Measurements from ENCODE around the gene EFCAB5. TPM values are rescaled to one million over a fixed set of nuclear protein-coding genes. Genes with fewer than 3 reads are reported as not detected.

Gene EFCAB5
- total and polyA plus RNA-seq, 2 of the 8 experiments (the other 6 are each of a cell fraction or from before 2014, with no cell fraction given) = 0.05 to 0.34 TPM

DNA sequence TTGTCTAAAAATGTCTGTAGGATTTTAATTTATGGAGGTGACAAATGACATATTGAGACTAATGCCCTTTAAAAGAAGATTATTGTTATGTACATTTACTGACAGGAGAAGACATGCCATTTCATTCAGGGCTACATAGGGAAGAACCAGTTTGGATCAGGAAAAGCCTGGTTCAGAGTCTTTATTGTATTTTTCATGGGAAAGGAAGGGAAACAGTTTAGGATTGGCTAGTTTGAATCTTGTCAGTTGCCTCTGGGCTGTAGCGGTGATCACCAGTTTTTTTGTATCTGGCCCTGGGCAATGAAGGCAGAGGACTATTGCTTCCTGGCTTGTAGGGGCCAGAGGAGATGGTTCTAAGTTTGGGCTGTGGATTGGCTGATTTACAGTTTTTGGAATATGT lies 206.9 kb downstream of the EFCAB5 start:
- 92% methylated on average over 1 of the region's 1 CpG; no CpG with 5 or more reads in 1 of the 2 experiments for WGBS, 2 experiments (ENCODE audit: extremely low coverage in 1 of 2, insufficient coverage in 1 of 2, insufficient read length in 1 of 2, insufficient replicate concordance in 2 of 2, low coverage in 1 of 2, low lambda C conversion rate in 2 of 2, missing lambda C conversion rate in 1 of 2)
- POLR2A ChIA-PET (ENCODE audit: partially characterized antibody) = no interaction called here

More for the DNA sequence above, 206.9 kb downstream of the EFCAB5 start:
- Histone ChIP-seq H2AK5ac (ENCODE audit: low read depth, low read length) (no peak overlapping the region), H4K8ac (ENCODE audit: extremely low read depth, insufficient read depth, low read length) (no peak overlapping the region), H3K36me3 (ENCODE audit: control insufficient read depth in 2 of 4, insufficient read depth in 4 of 4, low read length in 3 of 4) (no peaks in the 10 kb centered on the region; a peak in 1 of 8 replicates), H2BK5ac (ENCODE audit: low read depth, low read length) (no peak overlapping the region), H3K4ac (replicated peaks; ENCODE audit: insufficient read length, low read depth, low read length) (no peak overlapping the region), H2BK15ac (ENCODE audit: low read length) (no peak overlapping the region), H3K9me3 (ENCODE audit: insufficient read depth in 2 of 2, low read depth in 1 of 2, low read length in 1 of 2) (no peaks in the 10 kb centered on the region), H3K79me2 (ENCODE audit: control insufficient read depth in 1 of 2, insufficient read depth in 2 of 2, low read length in 2 of 2) (peaks cover 0 to 28% of the 10 kb centered on the region in 2 experiments; a peak in 2 of 4 replicates), H2AFZ (ENCODE audit: low read length) (no peak overlapping the region), H3K4me2 (ENCODE audit: insufficient read depth in 1 of 2, low read depth in 2 of 2, low read length in 2 of 2) (no peak overlapping the region), H3K27ac (ENCODE audit: low read depth, low read length) (0 out of 2 replicates have a peak overlapping the region, but pooled peaks have one; percentile 1), H3K4me3 (ENCODE audit: extremely low read depth in 1 of 4, insufficient read depth in 2 of 4, low read depth in 3 of 4, low read length in 4 of 4) (no peak overlapping the region), H3K14ac (ENCODE audit: insufficient read length) (no peak overlapping the region), H3K9ac (replicated peaks in 1 of 4; ENCODE audit: extremely low read depth in 1 of 4, low read depth in 3 of 4, low read length in 3 of 4) (no peak overlapping the region), H2BK20ac (ENCODE audit: low read length) (no peak overlapping the region), H3K4me1 (replicated peaks in 1 of 4; ENCODE audit: control insufficient read depth in 3 of 4, insufficient read depth in 4 of 4, low read length in 3 of 4) (no peaks in the 10 kb centered on the region), H3K23me2 (ENCODE audit: low read depth, low read length) (no peaks in the 10 kb centered on the region), H3K56ac (replicated peaks; ENCODE audit: insufficient read length, low read depth, low read length) (no peak overlapping the region), H4K91ac (replicated peaks; ENCODE audit: insufficient read length, low read length) (no peak overlapping the region), H3K27me3 (replicated peaks in 1 of 4; ENCODE audit: control insufficient read depth in 3 of 4, extremely low read depth in 1 of 4, insufficient read depth in 3 of 4, low read length in 3 of 4) (no peaks in the 10 kb centered on the region), H2BK120ac (replicated peaks; ENCODE audit: low read depth, low read length) (no peak overlapping the region), H2BK12ac (ENCODE audit: low read depth, low read length) (no peak overlapping the region), H3K79me1 (ENCODE audit: low read depth, low read length) (peaks cover under 1% of the 10 kb centered on the region; the same call in 1 of the 2 replicates), H4K20me1 (replicated peaks in 1 of 2; ENCODE audit: control insufficient read depth in 1 of 2, insufficient read depth in 2 of 2, low read length in 2 of 2) (no peaks in the 10 kb centered on the region), H3K18ac (ENCODE audit: extremely low read depth, low read length) (no peak overlapping the region), H4K5ac (ENCODE audit: insufficient read length, low read depth, low read length) (no peak overlapping the region), H3K23ac (ENCODE audit: insufficient read length) (no peak overlapping the region)
- no peak for DNase-seq (ENCODE audit: low read depth in 1 of 2, low spot score in 2 of 2)
- no peak for FAIRE-seq
- CTCF ChIA-PET (ENCODE audit: partially characterized antibody) = interaction anchor here (1.2 to 1.3 kb wide), 2 partner anchors 20 to 22 kb away, joined by 3 read pairs; no protein-coding TSS in a partner anchor
- no peak for TF ChIP-seq MAFK (IDR thresholded peaks at IDR 0.05; ENCODE audit: low read depth, low read length)
